GM12874 (cell line): ENCODE results near the gene NUFIP2.

Experiments
- TF ChIP-seq, protein P1 (sequence below): IDR thresholded peaks from 2 replicates; pipeline ENCODE4 v1.5.1; 2011; ENCODE audit warnings: low read depth, mild to moderate bottlenecking, control low read depth, low read length, moderate library complexity; ENCODE audit not compliant: insufficient read depth

NUFIP2 gene

DNA sequence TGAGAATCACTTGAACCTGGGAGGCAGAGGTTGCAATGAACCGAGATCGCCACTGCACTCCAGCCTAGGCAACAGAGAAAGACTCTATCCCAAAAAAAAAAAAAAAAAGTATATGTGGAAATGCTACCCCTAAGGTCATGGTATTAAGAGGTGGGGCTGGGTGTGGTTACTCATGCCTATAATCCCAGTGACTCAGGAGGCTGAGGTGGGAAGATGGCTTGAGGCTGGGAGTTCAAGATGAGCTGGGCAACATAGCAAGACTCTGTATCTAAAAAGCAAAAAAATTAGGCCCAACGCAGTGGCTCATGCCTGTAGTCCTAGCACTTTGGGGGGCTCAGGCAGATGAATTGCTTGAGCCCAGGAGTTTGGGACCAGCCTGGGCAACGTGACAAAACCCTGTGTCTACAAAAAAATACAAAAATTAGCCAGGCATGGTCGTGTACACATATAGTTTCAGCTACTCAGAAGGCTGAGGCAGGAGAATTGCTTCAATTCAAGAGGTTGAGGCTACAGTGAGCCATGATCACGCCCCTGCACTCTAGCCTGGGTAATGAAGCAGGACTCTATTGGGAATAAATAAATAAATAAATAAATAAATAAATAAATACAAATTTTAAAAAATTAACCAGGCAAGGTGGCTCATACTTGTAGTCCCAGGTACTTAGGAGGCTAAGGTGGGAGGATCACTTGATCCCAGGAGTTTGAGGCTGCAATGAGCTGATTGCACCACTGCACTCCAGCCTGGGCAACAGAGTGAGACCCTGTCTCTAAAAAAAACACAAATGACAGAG, 32.3 kb upstream of the NUFIP2 start:
- TF ChIP-seq, protein P1, sequence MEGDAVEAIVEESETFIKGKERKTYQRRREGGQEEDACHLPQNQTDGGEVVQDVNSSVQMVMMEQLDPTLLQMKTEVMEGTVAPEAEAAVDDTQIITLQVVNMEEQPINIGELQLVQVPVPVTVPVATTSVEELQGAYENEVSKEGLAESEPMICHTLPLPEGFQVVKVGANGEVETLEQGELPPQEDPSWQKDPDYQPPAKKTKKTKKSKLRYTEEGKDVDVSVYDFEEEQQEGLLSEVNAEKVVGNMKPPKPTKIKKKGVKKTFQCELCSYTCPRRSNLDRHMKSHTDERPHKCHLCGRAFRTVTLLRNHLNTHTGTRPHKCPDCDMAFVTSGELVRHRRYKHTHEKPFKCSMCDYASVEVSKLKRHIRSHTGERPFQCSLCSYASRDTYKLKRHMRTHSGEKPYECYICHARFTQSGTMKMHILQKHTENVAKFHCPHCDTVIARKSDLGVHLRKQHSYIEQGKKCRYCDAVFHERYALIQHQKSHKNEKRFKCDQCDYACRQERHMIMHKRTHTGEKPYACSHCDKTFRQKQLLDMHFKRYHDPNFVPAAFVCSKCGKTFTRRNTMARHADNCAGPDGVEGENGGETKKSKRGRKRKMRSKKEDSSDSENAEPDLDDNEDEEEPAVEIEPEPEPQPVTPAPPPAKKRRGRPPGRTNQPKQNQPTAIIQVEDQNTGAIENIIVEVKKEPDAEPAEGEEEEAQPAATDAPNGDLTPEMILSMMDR, result no peak

DNA sequence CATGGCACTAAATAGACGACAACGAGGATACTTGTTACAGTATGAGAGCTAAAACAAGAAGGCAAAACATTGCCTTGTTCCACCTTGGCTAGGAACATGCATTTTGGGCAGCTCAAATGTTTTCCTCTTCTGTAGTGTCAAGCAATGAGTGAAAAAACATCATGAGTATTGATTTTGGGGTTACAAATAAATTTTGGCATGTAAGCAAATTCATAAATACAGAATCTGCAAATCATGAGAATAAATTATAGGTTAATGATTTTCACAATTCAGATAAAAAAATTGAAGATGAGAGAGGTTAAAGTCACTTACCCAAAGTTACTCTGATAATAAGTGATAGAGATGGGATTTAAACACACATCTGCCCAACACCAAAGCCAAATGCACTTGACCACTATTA, 28.4 kb upstream of the NUFIP2 start:
- TF ChIP-seq, protein P1, result no peak

DNA sequence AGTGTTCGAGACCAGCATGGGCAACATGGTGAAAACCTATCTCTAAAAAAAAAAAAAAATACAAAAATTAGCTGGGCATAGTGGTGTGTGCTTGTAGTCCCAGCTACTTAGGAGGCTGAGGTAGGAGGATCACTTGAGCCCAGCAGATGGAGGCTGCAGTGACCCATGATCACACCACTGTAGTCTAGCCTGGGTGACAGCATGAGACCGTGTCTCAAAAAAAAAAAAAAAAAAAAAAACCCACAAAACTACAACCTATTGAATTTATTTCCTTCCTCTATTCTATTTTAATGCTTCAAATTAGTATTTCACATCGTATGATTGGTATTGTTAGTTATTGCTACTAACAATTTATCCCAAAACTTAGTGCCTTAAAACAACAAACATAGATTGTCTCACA, 9.4 kb upstream of the NUFIP2 start:
- TF ChIP-seq, protein P1, result no peak

DNA sequence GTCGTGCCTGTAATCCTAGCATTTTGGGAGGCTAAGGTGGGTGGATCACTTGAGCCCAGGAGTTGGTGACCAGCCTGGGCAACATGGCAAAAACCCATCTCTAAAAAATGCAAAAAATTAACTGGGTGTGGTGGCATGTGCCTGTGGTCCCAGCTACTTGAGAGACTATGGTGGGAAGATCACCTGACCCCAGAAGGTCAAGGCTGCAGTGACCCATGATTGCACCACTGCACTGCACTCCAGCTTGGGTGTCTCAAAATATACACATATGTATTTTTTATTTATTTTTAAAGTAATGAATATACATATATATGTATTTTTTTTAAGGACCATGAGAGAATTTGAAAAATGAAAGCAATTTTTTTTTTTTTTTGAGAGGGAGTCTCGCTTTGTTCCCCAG, 5.1 kb upstream of the NUFIP2 start:
- TF ChIP-seq, protein P1, result no peak

DNA sequence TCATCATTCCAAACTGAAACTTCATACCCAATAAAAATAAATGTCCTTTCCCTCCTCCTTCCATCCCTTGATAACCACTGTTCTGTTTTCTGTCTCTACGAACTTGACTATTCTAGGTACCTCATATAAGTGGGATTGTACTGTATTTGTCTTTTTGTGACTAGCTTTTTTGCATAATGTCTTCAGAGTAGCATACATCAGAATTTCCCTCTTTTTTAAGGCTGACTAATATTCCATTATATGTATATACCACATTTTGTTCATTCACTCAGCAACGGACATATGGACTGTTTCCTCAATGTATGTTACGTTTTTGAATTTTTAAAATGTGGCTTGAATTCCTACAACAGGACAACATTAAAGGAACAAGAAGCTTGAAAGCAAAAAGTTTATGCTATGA, 1.5 kb upstream of the NUFIP2 start:
- TF ChIP-seq, protein P1, result no peak

DNA sequence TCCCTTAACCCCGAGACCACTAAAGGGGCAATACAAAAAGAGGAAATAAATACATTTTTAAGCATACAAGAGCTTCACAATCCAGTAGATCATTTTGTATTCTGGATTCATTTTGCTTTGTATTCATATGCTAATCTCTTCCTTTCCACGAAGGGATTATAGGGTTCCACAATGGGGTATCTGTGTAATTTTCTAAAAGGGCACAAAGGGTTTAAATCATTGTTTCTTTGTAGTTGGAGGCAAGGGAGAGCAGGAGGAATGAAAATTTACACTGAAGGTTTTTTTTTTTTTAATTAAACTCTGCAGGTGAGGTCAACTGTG, 592 bp upstream of the NUFIP2 start:
- TF ChIP-seq, protein P1, result no peak

DNA sequence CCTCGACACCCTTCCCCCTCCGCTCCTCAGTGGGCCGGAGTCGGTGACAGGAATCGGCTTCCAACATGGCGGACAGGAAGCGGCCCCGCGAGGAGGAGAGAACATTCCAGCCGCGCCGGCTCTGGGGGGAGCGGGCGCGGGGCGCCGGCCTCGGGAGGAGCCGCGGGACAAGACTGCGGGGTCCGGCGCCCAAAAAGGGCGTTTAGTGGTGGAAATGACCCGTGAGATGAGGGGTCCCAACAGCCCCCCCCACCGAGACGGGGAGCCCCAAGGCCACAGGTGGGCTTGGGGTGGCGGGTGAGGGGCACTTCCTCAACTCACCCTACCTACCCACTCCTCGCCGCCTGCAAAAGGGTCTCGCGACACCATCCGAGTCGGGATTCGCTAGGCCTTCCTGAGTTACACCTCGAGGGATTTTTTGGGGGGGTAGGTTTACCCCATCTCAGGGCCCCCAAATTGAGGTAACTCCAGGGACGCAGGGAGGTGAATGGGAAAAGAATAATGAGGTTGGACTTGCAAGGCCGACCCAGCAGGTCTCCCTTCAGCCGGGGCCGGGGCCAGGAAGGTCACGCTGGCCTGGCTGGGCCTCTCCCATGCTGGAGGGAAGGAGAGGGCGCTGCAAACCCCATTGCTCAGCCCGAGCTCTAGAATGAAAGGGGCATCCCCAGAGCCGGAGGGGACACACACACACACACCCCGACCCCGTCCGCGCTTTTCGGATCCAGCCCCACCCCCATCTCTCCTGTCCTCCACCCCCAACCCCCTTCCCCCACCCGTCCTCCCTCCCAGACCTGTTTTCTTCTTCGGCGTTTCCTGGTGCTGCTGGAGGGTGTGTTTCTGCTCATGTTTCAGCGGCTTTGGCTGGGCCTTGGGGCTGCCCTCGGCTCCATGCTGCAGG, 707 bp downstream of the NUFIP2 start:
- TF ChIP-seq, protein P1, result 0 out of 2 replicates have a peak, but pooled peaks have one; percentile 10
